NCI-H146 (cell line): Measurements from ENCODE around the gene CENPC.
A peak's percentile ranks its signal among the peaks of the same experiment; 100 is the strongest.

ENCODE experiments used
- DNase-seq: peaks from one replicate; lab custom pipeline; 2025; lab: John Stamatoyannopoulos, UW

The CENPC gene, protein sequence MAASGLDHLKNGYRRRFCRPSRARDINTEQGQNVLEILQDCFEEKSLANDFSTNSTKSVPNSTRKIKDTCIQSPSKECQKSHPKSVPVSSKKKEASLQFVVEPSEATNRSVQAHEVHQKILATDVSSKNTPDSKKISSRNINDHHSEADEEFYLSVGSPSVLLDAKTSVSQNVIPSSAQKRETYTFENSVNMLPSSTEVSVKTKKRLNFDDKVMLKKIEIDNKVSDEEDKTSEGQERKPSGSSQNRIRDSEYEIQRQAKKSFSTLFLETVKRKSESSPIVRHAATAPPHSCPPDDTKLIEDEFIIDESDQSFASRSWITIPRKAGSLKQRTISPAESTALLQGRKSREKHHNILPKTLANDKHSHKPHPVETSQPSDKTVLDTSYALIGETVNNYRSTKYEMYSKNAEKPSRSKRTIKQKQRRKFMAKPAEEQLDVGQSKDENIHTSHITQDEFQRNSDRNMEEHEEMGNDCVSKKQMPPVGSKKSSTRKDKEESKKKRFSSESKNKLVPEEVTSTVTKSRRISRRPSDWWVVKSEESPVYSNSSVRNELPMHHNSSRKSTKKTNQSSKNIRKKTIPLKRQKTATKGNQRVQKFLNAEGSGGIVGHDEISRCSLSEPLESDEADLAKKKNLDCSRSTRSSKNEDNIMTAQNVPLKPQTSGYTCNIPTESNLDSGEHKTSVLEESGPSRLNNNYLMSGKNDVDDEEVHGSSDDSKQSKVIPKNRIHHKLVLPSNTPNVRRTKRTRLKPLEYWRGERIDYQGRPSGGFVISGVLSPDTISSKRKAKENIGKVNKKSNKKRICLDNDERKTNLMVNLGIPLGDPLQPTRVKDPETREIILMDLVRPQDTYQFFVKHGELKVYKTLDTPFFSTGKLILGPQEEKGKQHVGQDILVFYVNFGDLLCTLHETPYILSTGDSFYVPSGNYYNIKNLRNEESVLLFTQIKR

DNA sequence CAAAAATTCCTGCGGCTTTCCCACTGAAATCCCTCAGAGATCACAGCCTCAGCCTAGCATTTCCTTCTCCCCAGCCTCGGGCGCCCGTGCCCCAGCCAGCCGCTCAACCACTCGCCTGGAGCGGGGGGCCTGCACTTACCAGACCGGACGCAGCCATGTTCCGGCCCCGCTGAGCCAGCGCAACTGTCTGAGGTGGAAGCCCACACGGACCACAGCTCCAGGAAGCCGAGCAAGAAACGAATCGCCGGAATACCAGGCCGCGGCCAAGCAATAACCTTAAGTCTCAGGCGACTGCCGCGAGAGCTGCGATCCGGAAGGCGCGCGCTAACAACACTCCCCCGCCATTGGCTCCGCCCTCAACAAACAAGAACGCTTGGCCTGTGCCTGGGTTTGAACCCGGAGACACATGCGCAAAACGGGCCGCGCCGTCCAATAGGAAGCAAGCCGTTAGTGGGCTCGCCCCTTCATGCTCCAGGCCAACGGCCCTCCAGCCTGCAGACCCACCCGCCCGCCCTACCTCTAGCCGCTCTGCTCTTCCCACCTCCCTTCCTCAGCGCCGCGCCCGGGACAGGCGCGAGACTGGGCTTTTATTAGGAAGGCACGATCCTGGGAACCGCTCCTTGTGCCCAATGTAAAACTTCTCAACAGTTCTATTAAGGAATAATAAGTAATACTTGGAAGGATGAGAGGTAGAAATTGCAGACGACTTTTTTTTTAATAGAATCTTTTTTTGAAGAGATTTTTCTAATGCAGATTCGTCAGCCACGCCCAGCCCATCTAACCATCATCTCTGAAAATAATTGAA is at the start of gene CENPC:
Gene CENPC, minus strand, starts transcription at position 305 of the 805 bp plus-strand sequence. Its CDS starts 148 bp downstream, at position 157.
- DNase-seq: peak; percentile 99

DNA sequence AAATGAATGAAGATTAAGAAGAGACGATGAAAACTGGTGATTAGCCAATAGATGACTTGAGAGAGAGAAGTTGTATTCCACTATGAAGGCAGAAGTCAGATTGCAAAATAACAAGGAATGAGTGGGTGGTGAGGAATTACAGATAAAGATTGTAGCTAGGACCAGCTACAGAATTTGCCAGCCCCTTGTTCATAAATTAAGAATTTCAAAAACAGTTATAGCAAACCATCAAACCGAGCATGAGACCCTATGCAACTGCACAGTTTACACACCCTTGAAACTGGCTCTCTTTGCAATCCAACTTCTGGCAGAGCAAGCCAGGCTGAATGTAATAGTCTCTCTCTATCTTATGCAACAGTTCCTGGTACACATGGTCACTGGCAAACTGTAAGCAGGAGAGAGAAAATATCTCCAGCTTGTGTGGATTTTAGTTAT is 48.5 kb upstream of the CENPC start:
- DNase-seq: no peak

DNA sequence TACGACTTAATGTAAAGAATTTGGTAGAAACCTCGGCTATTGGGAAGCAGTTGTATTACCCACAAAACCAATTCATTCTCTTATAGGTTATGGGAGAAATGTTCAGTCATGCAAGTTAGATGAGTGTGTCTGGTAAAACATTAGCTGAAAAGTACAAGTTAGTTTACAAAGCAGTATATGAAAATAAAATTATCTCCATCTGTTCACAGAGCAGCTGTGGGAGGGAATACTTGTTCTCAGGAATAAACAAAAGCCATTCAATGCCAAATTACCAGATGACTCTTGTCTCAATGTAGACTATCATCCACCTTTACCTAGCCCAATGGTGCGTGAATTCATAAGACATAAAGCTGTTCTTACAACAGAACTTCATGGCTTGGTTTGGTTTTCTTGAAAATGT is 41.9 kb upstream of the CENPC start:
- DNase-seq: no peak

DNA sequence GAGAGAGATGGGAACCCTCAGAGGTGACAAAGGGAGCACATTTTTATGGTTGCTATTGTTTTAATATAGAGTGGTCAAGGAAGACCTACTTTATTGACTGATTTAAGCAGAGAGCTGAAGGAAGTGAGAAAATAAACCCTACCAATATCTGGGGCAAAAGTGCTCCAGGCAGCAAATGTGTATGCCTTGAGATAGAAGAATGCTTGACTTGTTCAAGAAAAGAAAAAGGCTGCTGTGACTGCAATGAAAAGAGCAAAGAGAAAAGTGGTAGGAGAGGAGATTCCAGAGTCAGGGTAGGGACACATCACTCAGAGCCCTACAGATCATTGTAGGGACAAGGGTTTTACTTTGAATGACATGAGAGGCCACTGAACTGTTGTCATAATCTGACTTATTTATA is 39.2 kb upstream of the CENPC start:
- DNase-seq: no peak

DNA sequence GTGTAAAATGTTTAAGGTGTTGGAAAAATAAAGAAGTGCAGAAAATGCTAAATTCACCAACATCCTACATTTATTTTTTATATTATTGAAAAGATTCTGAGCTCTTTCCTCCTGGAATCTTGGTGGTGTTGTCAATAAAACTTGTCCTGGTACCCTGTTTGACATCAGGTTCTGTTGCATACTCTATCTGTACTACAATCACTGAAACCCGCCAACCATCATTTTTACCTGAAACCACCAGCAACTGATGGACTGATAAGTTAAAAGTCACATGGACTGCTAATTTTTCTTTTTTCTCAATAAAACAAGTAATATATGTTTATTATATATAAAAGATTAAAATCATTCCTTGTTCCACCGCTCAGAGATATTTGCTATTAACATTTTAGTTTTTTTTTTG is 36.6 kb upstream of the CENPC start:
- DNase-seq: no peak

DNA sequence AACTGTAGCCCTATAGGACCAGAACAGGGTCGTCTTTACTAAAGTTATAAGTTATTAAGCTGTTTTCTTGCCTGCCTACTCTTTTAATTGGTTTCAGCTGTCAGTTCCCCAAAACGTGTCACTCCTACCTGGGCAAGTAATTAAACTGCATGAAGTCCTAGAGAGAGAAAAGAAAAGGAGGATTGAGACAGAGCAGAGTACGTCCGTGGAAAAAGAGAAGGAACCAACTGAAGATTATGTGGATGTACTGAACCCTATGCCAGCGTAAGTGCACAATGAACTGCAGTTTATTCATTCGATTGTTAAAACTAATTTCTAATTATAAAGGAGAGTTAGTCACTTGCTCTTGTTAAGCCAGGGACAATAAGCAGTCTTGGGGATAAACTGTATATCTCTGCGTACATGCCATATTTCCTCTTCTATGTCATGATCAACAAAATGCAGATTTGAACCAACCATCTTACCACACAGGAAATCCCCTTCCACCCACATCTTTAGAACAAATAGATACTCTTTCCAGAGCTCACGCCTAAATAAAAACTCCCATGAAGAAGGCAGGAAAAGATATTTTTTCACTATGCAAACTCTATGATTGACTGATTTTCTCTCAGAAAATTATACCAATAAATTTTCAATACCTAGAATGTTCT is 36.0 kb upstream of the CENPC start:
- DNase-seq: no peak

DNA sequence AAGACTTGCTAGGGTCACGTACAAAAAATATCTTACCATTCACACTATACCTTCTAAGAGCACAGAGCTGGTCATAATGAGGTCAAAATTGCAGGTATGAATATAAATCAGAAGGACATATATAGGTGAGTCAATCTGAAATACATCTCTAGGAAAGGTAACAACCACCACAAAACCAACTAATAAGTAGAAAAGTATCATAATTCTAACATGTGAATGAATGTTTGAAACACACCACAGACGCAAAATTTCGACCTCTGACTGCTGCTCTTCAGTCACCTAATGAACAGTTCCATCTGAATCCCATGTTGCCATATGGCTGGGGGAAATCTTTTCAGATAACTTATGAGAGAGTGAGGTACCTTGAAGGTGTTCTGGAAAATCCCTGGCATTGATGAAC is 35.3 kb upstream of the CENPC start:
- no peak for DNase-seq

DNA sequence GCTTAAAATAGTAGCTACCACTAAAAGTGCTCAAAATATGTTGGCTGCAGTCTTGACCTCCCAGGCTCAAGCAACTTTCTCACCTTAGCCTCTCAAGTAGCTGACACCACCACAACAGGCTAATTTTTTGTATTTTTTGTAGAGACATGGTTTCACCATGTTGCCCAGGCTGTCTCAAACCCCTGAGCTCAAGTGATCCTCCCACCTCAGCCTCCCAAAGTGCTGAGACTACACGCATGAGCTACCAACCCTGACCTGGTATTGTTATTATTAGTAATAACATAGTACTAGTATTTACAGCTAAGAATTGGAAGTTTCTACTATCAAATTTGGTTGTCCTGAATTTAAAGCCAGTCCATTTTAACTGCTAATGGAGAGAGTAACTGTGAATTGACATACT is 31.2 kb upstream of the CENPC start:
- no peak for DNase-seq

DNA sequence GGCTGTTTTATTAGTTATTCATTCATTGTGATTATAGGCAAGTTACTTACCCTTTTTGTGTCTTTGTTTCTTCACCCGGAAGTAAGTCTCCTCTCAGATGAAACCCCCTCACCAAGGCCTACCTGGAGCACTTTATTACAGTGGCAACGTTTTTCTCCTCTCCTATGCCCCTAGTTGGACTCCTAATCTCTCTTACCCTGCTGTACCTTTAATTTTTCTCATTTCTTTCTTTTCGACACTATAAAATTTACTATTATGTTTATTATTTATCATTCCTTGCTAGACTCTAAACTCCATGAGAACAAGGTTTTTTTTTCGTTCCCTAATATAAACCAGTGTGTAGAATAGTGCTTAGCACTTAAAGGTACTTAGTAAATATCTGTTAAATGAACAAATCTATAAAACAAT is 30.8 kb upstream of the CENPC start:
- no peak for DNase-seq

DNA sequence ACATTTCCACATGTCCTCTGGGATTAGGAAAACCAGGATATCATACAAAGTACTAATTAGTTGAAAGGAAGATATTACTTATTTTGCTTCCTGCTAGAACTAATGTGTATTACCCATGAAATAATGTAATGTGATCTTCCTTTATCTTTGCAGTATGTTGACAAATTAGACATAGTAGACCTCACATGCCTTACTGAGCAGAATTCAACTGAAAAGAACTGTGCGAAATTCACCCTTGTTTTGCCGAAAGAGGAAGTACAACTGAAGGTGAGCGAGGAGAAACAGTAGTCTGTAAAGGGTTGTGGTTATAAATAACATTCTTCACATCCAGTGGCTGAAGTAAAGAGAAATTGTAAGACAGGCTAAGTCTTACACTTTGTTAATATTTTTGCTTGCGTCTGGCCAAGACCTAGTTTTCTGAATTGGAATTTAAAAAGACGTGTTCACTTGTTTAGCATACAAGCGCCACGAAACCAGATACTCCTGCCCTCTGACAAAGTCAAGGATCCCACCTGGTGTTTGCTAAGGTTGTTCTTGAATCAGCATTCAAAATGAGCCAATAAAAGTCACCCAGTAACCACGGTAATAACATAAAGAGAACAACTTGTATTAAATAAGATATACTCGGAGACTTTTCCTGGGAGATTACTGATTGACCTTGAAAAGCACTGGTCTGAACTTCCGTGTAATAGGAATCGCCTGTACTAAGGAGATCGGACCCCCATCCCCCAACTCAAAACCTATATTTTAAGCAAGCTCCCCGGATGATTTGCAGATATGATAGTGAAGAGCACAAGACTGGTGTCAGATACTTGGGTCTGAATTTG is 30.1 kb upstream of the CENPC start:
- DNase-seq: peak; percentile 86

DNA sequence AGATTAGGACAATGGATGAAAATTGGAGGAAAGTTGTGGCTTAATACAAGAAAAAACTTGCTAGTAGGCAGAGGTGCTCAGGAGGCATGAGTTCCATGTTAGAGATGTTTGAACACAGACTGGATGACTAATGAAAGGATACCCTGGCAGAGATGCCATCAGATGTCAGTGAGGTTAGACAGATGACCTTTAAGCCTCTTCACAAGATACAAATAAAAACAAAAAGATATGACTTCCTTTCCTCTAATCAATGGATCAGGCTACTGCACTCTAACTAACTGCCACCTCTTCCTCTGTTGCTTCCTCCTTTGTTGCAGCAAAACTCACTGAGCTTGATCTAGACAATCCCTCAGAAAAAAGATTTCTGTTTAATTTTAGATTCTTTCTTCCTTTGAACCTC is 27.9 kb upstream of the CENPC start:
- DNase-seq: no peak

DNA sequence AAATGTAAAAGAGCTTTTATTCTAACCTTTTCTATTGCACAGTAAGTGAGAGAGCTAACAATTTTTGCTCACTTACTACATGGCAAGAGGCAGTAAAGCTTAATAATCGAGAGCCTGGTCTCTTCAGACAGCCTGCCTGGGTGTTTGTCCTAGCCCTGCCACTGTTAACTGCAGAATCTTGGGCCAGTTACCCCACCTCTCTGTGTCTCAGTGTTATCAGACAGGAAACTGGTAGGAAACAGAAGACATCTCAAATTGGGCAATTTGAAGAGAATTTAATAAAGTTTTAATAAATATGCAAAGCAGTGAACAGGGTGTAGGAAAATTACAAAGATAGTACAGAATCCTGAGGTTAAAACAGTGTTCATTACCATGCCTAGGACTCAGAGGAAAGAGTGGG is 26.7 kb upstream of the CENPC start:
- DNase-seq: no peak

DNA sequence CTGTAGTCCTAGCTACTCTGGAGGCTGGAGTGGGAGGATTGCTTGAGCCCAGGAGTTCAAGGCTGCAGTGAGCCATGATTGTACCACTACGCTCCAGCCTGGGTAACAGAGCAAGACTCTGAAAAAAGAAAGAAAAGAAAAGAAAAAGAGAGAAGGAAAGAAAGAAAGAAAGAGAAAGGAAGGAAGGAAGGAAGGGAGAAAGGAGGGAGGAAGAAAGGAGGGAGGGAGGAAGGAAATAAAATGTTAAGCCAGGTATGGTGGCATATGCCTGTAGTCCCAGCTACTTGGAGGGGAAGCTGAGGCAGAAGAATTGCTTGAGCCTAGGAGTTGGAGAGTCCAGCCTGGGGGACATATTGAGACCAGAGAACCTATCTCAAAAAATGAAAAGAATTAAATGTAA is 25.2 kb upstream of the CENPC start:
- no peak for DNase-seq

DNA sequence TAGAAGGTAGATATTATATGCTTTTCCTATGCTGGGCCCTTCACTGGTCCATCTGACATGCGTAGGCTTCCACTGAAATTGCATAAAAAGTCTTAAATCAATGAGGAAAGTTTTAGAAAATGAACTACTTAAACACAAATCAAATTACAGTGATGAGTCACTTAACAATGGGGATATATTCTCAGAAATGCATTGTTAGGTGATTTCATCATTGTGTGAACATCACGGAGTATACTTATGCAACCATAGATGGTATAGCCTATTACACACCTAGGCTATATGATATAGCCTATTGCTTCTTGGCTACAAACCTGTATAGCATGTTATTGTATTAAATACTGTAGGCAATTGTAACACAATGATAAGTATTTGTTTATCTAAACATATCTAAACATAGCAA is 23.5 kb upstream of the CENPC start:
- DNase-seq: no peak

DNA sequence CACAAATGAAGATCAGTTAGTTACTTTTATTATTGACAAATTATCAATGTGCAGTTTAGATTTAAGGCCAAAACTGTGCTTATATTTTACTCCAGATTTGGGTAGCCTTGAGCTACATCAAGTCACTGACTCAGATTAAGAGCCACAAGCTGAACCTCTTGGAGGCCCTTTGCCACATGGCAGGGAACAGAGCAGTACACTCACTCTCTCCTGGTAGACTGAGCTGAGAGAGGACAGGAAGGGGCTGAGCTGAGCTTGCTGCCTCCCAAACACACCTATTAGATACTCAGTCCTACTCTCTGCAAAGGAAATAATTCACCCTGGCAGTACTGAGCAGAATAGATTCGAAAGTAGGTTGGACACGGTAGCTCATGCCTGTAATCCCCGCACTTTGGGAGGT is 21.0 kb upstream of the CENPC start:
- DNase-seq: no peak

DNA sequence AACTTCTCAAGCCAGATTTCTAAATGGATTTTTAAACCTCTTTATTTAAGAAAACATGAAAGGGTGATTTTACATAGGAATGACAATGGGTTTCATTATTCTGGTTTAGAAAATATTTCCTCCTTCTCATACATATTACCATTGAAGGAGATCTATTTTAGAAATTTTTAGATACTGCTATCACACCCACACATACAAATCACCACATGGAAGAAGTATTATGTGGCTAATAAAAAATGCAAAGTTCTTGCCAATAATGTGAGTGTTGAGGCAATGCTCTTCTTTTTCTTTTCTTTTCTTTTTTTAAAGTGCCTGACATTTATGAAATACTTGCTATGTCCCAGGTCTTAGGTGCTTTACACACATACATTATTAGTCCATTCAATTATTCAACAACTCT is 20.0 kb upstream of the CENPC start:
- no peak for DNase-seq

DNA sequence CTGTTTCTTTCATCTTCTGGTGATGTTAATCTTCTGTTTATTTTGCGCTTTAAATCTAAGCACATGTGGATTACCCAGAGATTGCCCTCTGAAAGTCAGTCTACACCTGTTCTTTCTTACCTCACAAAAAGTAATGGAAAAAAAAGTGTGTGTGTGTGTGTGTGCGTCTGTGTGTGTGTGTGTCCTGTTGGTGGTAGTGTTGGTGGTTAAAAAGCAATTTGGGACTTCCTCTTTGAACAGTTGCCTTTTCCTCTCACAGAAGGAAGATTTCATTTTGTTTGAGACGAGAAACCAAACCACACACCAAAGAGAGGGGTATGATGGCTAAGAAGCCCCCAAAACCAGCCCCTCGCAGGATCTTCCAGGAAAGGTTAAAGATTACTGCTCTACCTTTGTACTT is 13.2 kb upstream of the CENPC start, which contains the start of gene STAP1:
Gene STAP1, plus strand, starts transcription at position 235 of the 400 bp plus-strand sequence. Its CDS starts 83 bp downstream, at position 318.
- no peak for DNase-seq

DNA sequence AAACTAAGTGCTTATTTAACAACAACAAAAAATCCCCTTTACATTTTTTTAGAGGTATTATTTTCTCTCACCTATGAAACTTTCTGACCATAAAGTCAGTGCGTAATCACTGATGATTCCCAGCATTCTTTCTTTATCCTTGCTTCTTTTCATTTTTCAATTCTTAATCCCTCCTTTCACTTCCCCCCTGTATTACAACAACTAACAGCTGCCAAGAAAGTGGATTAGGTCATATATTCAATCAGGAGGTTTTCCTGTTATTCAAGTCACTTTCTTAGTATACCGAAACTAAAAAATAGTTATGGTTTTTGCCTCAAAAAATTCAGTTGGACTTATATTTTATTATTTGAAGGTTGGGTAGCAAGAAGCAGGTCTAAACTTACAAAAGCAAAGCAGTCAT is 11.1 kb upstream of the CENPC start:
- DNase-seq: no peak

DNA sequence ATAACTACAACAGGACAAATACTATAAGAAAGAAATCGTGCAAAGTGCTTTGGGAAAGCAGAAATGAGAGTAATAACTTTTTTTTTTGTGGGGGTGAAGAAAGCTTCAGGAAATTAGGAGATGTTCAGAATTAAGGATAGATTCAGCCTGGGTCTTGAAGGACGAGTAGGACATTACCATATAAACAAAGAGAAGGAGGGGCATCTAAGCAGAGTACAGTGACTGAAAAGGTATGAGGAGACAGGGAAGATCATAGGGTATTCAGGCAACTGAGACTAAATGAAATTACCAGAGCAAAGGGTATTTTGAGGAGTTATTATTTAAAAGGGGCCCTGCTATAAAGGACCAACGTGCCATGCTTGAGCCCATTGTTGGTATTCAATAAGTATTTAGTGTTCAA is 10.1 kb upstream of the CENPC start:
- no peak for DNase-seq

DNA sequence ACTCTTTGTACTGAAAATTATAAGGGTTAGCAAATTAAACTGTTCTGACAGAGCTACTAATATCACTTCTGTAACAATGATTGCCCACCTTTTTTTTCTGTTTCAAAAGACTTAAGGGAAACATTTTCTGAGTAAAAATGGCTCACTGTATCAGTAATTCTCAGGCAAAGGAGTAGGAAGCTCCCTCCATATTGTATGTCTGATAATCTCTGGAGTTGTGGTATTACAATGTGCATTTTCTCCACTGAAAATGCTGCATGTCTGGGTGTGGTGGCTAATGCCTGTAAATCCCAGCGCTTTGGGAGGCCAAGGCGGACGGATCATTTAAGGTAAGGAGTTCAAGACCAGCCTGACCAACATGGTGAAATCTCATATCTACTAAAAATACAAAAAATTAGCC is 8.8 kb upstream of the CENPC start:
- no peak for DNase-seq
